ENCODE data around the gene ASB7.

The ASB7 gene

GRCh38 chr15:100598655-100599054 lies 3.7 kb upstream of the ASB7 start:
- DNase-seq: no peak

GRCh38 chr15:100601163-100601562 lies 1.2 kb upstream of the ASB7 start:
- no peak for DNase-seq

- no peak for DNase-seq
Measured at GRCh38 chr15:100601617-100602063, 749 bp upstream of the ASB7 start.

GRCh38 chr15:100602823-100603393 lies 519 bp downstream of the ASB7 start:
- DNase-seq: no peak

GRCh38 chr15:100612539-100612938 lies 10.2 kb downstream of the ASB7 start:
- DNase-seq: no peak

GRCh38 chr15:100613208-100613607 lies 10.8 kb downstream of the ASB7 start:
- DNase-seq: no peak

GRCh38 chr15:100614336-100614735 lies 11.9 kb downstream of the ASB7 start:
- DNase-seq: no peak

- no peak for DNase-seq
Measured at GRCh38 chr15:100614918-100615317, 12.5 kb downstream of the ASB7 start.

GRCh38 chr15:100615801-100616200 lies 13.4 kb downstream of the ASB7 start:
- DNase-seq: no peak

- no peak for DNase-seq
Measured at GRCh38 chr15:100616700-100617099, 14.3 kb downstream of the ASB7 start.

- DNase-seq: no peak
Measured at GRCh38 chr15:100623301-100623700, 20.9 kb downstream of the ASB7 start.

- DNase-seq: no peak
Measured at GRCh38 chr15:100627789-100628395, 25.5 kb downstream of the ASB7 start.

GRCh38 chr15:100628746-100629145 lies 26.4 kb downstream of the ASB7 start:
- DNase-seq: no peak

GRCh38 chr15:100631831-100632230 lies 29.4 kb downstream of the ASB7 start:
- DNase-seq: no peak

GRCh38 chr15:100633763-100634075 lies 31.3 kb downstream of the ASB7 start:
- DNase-seq: no peak

- DNase-seq: no peak
Measured at GRCh38 chr15:100635406-100636071, 33.1 kb downstream of the ASB7 start.

GRCh38 chr15:100638177-100638730 lies 35.9 kb downstream of the ASB7 start:
- DNase-seq: no peak

GRCh38 chr15:100642213-100642949 lies 40.0 kb downstream of the ASB7 start:
- no peak for DNase-seq

GRCh38 chr15:100642950-100643338 lies 40.6 kb downstream of the ASB7 start:
- no peak for DNase-seq

- no peak for DNase-seq
Measured at GRCh38 chr15:100645671-100646070, 43.3 kb downstream of the ASB7 start.

GRCh38 chr15:100648951-100649350 lies 46.6 kb downstream of the ASB7 start:
- no peak for DNase-seq

- no peak for DNase-seq
Measured at GRCh38 chr15:100650685-100651084, 48.3 kb downstream of the ASB7 start.

- no peak for DNase-seq
Measured at GRCh38 chr15:100651253-100651652, 48.9 kb downstream of the ASB7 start.

- DNase-seq: no peak
Measured at GRCh38 chr15:100652116-100652515, 49.7 kb downstream of the ASB7 start.
